ENCODE data around the gene TEX2.

DNA sequence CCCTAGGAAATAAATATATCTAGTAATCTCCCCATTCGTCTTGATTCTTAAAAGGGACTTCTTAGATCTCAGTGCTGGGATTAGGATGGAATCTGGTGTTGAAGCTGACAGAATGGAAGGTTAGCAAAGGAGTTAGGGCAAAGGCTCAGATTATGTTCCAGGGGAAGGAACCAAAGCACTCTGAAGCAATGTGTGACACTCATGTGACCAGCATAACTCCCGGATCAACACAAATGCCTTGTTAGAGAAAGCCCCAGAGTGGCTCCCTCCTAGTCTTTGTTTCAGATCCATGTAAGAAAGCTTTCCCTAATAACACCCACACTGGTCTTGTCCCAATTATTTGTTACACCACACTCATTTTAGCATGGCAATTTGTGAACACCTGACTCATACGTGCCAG lies 70.5 kb downstream of the TEX2 start:
- TF ChIP-seq, protein P1, sequence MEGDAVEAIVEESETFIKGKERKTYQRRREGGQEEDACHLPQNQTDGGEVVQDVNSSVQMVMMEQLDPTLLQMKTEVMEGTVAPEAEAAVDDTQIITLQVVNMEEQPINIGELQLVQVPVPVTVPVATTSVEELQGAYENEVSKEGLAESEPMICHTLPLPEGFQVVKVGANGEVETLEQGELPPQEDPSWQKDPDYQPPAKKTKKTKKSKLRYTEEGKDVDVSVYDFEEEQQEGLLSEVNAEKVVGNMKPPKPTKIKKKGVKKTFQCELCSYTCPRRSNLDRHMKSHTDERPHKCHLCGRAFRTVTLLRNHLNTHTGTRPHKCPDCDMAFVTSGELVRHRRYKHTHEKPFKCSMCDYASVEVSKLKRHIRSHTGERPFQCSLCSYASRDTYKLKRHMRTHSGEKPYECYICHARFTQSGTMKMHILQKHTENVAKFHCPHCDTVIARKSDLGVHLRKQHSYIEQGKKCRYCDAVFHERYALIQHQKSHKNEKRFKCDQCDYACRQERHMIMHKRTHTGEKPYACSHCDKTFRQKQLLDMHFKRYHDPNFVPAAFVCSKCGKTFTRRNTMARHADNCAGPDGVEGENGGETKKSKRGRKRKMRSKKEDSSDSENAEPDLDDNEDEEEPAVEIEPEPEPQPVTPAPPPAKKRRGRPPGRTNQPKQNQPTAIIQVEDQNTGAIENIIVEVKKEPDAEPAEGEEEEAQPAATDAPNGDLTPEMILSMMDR (IDR thresholded peaks at IDR 0.05) = no peak
- TF ChIP-seq SIN3A (IDR thresholded peaks at IDR 0.05; ENCODE audit: borderline replicate concordance, insufficient read depth, low read depth, low read length) = no peak
- no peak for TF ChIP-seq POLR2AphosphoS5 (IDR thresholded peaks at IDR 0.05; ENCODE audit: low read depth, low read length)

Data from Panc1 (cell line).